ENCODE results near the gene CMC4.

CMC4 gene

DNA sequence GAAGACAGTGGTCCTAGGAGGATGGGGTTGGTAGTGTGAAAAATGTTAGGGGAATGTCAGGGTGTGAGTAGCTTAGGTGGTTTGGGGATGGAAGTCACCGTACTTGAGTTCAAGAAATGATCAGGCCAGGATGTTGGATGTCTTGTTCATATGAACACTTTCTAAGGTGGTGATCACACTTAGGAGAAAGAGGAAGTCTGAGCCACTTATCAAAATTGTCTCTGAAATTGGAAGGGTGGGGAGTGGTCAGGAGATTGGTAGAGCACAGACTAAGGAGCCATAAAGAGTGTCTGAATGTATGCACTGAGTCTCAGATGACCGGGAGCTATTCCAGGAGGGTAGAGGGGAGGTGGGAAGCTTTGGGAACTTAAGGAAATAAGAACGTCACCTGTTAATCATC is 17.3 kb downstream of the CMC4 start:
- DNase-seq: no peak

GRCh38 chrX:155052738-155053498 is 18.0 kb downstream of the CMC4 start:
- DNase-seq: no peak

DNA sequence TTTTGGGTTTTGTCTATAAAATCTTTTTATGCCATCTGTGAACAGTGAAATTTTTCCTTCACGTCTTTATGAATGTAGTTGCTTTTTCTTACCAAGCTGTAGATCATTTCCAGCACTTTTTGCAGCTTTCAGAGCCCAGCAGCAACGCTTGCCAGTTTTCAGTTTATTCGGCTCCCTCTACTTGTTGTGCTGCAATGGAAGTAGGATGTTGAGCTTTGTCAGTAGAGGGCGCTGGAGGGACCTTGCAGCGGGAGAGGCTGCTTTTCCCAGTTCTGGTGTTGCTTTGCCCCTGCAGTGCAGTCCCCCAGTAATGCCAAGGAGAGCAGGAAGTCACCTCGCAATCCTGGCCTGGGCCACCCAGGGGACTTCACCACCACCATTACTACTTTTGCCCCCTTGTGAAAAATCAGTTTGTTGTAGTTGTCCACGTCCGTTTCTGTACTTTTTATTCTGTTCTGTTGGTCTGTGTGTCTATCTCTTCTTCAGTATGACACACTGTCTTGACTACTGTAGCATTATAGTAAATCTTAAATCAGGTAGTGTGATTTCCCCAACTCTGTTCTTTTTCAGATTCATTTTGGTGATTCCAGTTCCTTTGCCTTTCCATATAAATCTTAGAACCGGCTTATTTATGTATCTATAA is 21.8 kb downstream of the CMC4 start:
- DNase-seq: peak; percentile 34

GRCh38 chrX:155046811-155047528 is 24.0 kb downstream of the CMC4 start:
- no peak for DNase-seq

- DNase-seq: no peak
Observed at GRCh38 chrX:155046129-155046810, 24.7 kb downstream of the CMC4 start.

- DNase-seq: no peak
Observed at GRCh38 chrX:155035688-155036087, 35.2 kb downstream of the CMC4 start.

GRCh38 chrX:155031657-155032056 is 39.3 kb downstream of the CMC4 start:
- no peak for DNase-seq

DNA sequence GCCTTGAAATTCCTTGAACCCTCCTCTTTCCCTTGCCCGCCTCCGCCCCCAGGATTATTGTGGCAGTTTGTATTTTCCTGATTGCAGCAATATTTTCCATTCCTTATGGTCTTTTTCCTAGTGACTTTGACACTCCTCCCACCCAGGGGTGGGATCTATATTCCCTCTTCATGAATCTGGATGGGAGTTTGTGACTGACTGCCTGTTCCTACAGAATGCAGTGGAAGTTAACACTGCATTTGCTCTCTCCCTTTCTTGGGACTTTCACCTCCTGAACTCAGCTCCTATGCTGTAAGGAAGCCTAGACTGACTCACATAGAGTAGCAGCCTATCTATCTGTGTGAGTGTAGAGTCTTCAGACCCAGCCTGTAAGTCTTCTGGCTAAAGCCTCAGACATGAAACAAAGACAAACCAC is 42.1 kb downstream of the CMC4 start:
- peak; percentile 2 for DNase-seq

DNA sequence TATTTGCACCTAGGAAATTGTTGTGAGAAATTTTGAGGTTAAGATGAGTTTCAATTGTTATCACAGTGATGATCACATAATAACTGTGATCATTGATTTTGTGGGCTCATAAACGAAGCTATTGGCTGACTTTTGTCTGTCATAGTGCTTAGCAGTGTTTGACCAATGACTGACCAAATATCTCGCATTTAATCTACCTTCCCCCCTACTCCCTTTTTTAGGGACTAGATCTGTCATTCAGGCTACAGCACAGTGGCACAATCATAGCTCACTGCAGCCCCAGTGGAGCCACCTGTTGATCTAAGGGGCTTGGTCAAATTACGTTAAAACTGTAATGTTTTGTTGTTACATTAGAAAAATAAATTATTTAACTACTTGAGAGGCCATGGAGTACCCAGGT is 42.8 kb downstream of the CMC4 start:
- no peak for DNase-seq

DNA sequence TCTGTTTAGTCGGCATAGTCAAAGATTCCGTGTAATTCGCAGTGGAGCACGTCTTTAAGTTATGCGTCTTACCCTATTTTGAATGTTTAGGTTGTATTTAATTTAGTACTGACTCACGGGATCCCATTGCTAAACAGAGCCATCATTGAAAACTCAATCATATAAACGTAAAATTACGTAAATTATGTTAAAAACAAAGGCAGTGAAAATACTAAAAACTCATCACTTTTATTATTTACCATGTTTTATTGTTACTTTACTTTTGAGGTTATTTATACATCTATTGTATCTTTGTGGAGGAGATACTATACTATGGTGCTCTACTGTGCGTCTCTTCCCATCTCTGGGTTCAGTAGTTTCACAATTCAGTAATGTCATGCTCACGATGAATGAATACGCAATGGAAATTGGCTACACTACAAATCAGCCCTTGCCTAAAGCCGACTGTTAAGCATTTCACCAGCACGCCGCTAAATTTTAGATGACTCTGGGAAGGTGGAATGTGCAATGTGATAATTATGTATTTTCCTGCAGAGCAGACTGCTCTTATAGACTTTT is 43.3 kb downstream of the CMC4 start:
- DNase-seq: peak; percentile 45

GRCh38 chrX:155026727-155027508 is 44.0 kb downstream of the CMC4 start, which contains the start of gene FUNDC2:
Gene FUNDC2 (plus strand): TSS chrX:155026844. CDS start chrX:155026939, 95 bp downstream.
- DNase-seq: peak; percentile 91

GRCh38 chrX:155026420-155026726 is 44.6 kb downstream of the CMC4 start:
- no peak for DNase-seq

DNA sequence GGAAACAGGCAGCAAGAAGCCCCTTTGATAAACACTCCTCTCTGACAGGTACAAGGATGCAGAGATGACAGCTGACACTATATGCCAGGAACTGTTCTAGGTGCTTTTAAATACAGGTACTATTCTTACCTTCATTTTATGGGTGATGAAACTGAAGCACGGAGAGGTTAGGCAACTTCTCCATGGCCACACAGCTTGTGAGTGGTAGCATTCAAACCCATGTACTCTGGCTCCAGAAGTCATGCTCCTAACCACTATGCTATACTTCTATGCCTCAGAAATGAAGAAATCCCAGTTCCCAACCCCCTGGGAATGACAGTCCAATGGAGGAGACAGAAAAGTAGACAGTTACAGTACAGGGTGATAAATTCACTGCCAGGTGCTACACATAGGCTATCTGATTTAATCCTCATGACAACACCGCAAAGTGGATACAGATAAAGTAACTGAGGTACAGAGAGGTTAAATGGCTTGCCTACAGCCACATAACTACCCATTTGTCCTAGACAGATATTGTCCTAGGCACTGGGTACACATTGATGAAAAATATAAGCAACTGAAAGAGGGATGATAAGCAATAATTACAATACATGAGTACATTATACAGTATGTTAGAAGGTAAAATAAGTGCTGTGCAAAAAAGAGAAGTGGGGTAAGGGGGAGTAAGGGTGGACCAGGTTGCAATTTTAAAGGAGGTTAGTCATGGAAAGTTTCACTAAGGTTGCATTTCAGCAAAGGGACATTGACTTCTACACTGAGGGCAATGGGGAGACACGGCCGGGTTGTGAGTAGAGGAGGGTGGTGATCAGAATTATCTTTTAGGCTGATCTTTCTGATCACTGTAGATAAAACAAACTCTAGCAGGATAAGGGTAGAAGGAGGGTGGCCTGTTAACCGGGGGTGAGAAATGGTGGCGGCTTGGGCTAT is 46.8 kb downstream of the CMC4 start:
- DNase-seq: no peak

DNA sequence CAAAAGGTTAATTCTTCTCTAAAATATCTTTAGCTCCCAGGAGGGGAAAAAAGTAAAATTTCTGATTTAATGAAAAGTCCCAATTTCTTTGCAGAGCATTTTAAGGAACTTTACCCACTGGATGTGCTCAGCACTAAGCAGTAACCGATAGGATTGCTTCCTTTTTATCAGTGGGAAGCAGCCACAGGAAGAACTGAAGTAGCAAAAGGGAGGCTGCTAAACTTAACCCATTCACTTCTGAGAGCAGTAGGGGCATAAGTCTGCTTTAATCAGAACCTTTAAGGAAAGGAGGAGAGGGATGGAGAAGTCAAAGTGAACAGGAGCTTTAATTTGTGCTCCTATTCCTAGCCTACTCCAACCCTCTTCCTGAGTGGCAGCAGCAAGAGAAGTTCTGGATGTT is 48.4 kb downstream of the CMC4 start, which contains the start of gene F8:
TSS of gene F8 (minus strand) at position 139 of the 400 bp plus-strand sequence. CDS start 171 bp downstream, outside the sequence.
- no peak for DNase-seq

DNA sequence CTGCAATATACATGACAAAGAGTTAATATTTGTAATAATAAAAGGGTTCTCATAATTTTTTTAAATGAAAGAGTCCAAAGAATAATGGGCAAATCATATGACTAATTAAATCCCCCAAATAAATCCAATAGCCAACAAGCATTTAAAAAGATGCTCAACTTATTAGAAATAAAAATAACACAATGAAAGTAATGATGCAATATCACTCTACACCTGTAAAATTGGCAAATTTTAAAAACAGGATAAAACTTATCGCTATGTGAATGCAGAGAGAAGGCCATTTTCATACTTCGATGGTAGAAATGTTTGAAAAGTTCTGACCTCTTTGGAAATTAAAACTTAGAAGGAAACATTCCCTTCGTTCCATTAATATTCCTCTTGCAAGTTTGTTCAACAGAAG is 50.3 kb downstream of the CMC4 start:
- DNase-seq: no peak

Data from fibroblast of skin of back (primary cell).